GM19455 (cell line): ENCODE data around the gene SDHAF4.
"Not testable (repeated sequence)": the region's sequence is repeated elsewhere in the genome, so short reads cannot be mapped to it uniquely, and the experiment has no call there.

ENCODE experiments used
- ATAC-seq: cut with Tn5 transposase; IDR thresholded peaks from one replicate; pipeline ENCODE4 v1.9.1; 2021; ENCODE audit not compliant: unreplicated experiment

The SDHAF4 gene

DNA sequence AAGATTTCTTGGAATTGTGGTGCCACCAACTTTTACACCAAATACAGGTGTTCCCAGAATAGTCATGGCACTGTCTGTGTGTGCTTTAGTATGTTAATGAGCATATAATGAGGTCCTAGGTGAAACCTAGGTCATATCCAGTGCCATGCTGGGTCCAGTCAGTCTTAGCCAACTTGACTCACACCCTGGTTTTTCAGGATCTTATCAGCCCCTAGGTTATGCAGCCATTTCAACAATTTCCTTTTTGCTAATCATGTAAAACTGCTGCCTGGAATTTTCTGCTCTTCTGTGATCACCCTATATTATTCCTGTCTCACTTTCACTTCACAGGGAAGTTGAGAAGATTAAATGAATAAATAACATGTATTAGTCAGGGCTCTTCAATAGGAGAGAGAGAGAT lies 23.7 kb downstream of the SDHAF4 start:
- ATAC-seq = no peak

- no peak for ATAC-seq
Measured at GRCh38 chr6:70592391-70593117, 25.8 kb downstream of the SDHAF4 start.

DNA sequence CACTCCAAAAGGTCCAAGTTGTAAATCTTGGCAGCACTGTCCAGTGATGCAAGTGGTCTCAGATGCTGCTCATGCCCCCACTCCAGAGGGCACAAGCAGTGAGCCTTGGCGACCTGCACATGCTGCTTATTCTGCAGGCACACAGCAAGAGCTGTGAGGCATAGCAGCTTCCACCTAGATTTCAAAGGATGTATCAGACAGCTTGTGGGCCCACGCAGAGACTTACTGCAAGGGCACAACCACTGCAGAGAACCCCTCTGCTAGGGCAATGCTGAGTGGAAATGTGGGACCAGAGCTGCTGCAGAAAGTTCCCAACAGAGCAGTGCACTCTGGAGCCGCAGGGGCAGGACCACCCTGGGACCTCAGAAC lies 26.4 kb downstream of the SDHAF4 start:
- ATAC-seq = no peak

DNA sequence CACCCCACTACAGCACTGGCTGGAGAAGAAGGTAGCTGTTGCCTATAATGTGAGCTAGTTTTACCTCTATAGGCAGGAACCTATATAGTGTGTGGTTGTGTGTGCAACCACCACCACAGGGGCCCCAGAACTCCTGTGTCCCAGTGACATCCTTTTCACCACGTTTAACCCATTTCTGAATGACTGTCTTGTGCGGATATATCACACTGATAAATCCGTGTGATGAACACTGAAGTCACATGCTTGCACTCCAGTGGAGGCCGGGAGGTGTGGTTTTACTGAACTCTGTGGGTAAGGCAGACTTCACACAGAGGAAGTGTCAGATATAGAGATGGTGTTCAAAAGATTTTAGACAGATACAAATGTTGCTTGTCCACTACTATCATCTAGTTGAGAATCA lies 32.5 kb downstream of the SDHAF4 start:
- ATAC-seq = no peak

DNA sequence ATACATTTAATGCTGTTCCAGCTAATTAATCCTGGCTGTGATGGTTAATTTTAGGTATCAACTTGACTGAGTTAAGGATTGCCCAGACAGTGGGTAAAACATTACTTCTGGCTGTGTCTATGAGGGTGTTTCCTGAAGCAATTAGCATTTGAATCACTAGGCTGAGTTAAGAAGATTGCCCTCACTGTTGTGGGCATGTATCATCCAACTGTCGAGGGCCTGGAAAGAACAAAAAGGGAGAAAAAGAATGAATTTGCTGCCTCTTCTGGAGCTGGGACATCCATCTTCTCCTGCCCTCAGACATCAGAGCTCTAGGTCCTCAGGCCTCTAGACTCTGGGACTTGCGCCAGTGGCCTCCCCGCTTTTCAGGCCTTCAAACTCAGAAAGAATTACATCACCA lies 34.3 kb downstream of the SDHAF4 start:
- no peak for ATAC-seq

DNA sequence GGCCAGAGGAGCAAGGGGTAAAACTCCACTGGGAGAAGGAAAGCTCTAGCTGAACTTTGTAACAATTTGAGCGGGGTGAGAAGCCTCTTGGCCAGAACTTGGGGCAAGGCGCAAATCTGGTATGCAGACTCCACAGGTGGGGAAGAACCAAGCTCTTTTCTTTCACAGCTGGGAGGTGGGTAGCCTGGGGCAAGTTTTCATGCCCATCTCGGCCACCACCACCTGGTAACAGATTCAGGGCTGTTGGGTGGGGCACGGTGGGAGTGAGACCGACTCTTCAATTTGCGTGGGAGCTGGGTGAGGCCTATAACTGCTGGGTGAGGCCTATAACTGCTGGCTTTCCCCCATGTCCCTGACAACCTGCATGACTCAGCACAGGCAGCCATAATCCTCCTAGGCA lies 37.5 kb downstream of the SDHAF4 start:
- no peak for ATAC-seq

GRCh38 chr6:70607371-70607770 lies 40.6 kb downstream of the SDHAF4 start:
- ATAC-seq = not testable (repeated sequence)

DNA sequence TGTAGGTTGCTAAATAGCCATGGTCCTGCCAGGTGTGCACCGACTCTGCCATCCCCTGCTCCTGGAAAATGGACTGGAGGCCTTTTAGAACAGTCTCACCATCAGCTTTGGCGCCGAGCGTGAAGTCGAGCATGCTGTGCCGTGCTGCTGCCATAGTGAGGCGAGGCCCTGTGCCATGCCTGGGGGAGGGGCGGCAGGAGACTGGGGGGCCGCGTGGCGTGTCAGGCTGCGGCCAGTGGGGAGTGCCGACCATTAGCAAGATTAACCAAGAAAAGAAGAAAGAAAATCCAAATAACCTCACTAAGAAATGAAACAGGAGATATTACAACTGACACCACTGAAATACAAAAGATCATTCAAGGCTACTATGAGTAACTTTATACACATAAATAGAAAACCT lies 42.5 kb downstream of the SDHAF4 start:
- ATAC-seq = not testable (repeated sequence)

- no peak for ATAC-seq
Measured at GRCh38 chr6:70616728-70617260, 50.1 kb downstream of the SDHAF4 start.

DNA sequence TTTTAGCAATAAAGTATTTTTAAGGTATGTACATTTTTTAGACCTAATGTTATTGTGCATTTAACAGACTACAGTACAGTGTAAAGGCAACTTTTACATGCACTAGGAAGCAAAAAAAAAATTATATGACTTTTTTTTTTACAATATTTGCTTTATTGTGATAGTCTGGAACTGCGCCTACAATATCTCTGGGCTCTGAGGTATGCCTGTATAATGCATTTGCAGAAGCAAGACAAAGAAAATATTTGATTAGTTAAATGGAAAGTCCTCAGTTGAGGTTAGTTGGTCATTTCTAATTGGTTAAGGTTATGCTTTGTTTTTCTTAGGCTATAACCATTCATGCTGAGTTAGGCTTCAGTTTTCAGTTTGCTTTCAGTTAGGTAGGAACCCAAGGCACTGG lies 54.0 kb downstream of the SDHAF4 start:
- ATAC-seq = no peak

DNA sequence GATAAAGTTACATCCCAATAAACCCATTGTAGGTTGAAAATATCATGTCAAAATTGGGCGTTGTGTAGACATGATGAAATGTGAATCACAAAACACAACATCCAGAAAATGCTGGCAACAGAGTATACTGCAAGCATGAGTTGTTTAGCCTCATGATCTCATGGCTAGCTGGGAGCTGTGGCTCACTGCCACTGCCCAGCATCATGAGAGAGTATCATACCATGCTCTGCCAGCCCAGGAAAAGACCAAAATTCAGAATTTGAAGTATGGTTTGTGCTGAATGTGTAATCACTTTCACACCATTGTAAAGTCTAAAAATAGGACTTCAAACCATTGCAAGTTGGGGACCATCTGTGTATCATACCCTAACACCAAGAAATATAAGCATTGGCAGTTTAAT lies 55.7 kb downstream of the SDHAF4 start:
- ATAC-seq = no peak

DNA sequence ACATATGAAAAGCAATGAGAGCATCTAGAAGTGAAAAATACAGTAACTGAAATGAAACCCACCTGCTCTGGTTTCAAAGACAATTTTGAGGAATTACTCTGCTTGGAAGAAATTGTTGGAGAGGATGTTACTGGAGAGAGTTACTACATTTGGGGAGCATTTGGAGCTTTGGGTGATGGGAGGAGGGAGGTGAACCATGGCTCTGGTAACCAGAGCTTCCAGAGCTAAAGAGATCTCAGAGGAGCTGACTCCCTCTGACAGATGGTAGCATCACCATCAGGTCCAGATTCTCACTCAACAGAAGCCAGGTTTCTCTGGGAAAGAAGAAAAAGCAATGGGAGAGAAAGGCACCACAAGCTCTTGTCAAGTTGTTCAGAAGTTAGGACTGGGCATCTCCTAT lies 58.7 kb downstream of the SDHAF4 start:
- ATAC-seq = no peak

GRCh38 chr6:70627500-70628254 lies 60.9 kb downstream of the SDHAF4 start:
- no peak for ATAC-seq

DNA sequence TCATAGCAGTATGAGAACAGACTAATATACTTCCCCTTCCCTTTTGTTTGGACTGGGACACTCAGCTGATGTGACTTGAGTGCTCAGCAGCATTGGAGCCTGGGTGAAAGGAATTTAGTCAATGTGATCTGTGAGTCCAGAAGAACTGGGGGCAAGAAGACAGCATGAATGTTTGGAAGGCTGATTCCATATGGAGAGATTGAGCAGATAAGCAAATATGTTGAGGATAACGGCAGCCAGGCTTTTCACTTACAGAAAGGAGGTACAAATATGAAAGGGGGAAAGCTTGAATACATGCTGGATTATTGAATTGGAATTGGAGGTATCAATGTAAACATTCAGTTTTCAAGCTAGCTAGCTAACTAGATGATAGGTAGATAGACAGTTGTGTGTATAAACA lies 63.2 kb downstream of the SDHAF4 start:
- ATAC-seq = no peak

DNA sequence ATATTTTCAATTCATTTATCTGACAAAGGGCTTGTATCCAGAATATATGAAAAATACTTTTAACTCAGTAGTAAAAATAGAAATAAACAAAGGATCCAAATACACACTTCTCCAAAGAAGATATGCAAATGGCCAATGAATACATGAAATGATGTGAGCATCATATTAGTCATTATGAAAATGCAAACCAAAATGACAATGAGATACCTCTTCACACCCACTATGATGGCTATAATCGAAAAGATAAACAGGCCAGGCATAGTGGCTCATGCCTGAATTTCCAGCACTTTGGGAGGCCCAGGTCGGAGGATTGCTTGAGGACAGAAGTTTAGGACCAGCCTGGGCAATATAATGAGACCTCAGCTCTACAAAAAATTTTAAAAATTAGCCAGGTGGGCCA lies 67.1 kb downstream of the SDHAF4 start:
- no peak for ATAC-seq

- ATAC-seq = no peak
Measured at GRCh38 chr6:70636596-70636995, 69.9 kb downstream of the SDHAF4 start.

DNA sequence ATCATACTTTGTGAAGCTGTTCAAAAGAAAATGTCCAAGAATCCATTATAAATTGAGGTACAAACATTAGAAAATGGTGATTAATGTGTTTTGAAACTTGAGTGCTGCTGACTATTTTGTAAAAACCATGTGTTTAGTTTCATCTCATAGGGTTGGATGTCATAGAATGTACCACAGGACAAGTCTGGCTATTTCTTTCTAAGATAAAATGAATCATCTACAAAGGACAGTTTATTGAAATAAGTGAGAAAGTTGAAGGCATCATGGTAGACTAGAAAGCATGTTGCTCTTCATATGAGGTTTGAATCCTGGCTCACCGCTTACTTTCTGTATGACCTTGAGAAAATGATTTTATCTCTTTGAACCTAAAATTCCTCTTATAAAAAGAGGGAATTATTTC lies 71.7 kb downstream of the SDHAF4 start:
- ATAC-seq = no peak
